Stimulated activated CD4-positive, alpha-beta T cell treated with anti-CD3 and anti-CD28 coated beads, TNF-alpha, amount 100 ng/mL, for 48 hours (primary cell): ENCODE measurements around the gene IFT20.

ENCODE experiments used
- DNase-seq, 3 donors: peaks; one replicate each; pipeline ENCODE4 v3.0.0-alpha.2; 2020; ENCODE audit warnings: low read depth in 3 of 3

Gene IFT20

DNA sequence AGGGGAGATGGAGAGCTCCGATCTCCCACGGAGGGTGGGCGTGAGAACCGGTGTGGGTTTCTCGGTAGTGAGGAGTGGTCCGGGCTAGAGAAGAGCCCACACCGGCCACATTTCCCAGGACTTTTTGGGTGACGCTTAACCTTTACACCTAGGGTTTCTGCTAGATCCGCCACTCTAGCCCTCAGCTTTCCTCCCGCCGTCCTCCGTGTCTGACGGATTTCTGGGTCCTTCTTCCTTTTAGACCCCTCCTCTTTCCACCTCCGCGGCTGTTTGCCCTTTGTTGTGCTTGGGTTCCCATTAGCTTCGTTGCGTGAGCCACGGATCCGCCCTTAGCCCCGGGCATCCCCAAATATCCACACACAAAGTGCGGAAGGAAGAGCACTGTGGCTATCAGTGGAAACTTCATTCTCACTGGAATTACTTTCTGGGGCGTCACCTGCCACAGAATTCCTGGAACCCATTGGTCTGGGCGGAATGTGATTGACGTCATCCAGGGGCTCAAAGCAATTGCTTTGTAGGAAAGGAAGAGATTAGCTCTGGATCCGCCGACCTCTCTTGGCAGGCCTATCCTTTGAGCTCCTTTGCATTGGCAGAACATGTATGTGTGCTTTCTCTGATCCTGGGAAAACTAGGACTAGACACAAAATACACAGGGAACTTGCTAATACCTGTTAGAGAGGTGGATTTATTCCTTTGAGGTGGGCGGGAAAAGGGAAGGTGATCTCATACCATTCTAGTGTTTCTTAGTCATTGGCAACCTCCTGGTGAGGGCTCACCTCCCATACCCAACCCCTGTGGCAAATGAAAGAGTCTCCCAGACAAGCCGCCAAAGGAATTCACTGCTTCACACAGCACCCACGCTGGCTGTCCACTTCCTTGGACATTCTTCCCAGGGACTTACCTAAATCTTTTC lies 943 bp upstream of the IFT20 start:
- DNase-seq = peak in 1 of 3 donors; percentile 14

DNA sequence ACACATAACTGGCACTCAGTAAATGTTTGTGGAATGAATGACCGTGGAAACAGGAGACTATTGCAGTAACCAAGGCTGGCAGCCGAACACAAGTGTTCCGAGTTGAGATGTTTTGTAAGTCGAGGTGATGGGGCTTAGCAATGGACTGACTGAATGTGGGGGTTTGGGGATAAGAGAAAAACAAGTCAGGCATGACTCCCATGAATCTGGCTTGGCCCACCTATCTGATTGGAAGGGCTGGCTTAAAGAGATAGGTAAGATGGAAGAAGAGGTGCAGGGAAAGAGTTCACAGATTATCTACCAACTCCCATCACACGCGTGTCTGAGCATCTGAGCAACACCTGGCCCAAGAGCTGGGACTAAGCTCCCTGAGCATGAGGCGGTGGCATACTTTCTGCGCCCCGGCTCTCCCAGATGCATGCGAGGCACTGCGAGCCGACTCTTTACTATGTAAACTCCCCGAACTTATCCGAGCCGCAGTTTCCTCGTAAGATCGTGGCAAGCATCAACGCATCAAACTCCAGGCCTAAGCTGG lies 539 bp downstream of the IFT20 start:
- DNase-seq = no peak

GRCh38 chr17:28334171-28334570 lies 1.1 kb downstream of the IFT20 start:
- no peak for DNase-seq

DNA sequence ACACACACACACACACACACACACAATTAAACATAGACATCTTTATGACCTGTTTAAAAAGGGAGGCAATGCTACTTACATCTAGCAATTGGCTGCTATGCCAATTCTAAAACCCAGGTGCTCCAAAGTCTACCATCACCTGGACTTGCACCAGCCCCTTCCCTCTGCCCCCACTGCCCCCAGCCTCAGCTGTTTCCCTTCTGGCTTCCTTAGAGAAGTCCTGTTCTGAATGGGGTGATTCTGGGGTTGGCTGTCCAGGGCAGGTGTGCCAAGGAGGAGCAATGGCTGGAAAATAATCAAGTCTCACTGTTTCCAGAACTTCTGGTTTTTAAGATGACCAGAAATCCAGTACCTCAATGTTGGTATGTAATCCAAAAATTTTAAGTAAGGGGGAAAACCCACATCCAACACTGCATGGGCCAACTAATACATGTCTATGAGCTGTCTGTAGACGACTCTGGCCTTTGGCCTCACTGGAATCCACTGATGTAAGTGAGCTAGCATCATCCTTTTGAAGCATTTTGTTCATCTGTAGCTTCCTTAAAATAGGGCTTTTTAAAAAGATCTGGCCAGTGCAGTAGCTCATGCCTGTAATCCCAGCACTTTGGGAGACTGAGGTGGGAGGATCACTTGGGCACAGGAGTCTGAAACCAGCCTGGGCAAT lies 2.1 kb downstream of the IFT20 start:
- DNase-seq = no peak

DNA sequence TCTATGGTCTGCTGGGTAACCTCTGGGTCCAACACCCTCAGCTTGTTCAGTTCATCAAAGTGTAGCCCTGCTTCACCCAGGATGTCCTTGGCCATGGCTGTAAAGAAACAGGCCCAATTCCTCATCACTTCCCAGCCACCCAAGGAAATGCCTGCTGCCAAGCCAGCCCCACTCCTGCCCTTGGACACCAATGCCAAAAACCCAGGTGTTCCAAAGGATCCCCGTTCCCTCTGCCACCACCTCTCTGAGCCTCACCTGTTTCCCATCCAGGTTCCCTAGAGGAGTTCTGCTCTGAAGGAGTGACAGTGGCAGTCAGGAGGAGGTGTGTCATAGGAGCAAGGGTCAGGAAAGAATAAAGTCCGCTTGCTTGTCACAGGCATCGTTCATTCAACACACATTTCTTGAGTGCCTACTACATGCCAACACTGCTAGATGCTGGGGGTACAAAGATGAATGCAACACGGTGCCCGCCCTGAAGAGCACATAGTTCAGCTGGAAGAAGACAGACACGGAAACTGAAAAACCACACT lies 3.3 kb downstream of the IFT20 start:
- no peak for DNase-seq

DNA sequence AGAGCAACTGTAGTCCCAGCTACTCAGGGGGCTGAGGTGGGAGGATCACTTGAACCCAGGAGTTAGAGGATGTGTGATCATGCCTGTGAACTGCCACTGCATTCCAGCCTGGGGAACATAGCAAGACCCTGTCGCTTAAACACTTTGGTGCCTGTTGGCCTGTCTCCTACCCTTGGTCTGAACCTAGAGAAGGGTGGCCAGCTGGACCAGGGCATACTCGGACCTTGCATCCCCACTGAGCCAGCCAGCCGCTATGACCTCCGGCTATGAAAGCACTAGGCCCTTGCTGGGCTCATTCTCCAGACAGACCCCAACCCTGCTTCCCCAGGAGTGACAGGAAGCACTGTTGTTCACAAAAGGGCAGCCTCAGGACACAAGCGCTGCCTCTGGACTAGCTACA lies 4.6 kb downstream of the IFT20 start:
- no peak for DNase-seq

DNA sequence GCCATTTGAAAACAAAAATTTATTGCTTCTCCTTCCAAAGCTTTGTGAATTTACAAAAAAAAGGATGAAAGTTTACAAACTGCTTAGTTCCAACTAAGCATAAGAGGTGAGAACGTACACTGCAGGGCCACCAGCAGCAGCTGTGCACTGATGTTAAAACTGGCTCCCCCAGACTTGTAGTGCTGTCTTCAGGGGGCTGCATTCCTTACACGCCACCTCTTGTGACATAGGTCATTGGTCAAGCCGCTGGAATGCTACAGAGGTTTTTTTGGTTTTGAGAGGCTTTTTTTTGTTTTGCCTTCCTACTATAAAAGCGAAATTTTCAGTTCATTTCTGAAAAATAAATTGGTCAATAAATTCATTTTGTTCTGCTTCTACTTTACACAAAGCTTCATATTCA lies 6.9 kb downstream of the IFT20 start:
- no peak for DNase-seq

GRCh38 chr17:28327709-28328108 lies 7.6 kb downstream of the IFT20 start:
- DNase-seq = no peak

DNA sequence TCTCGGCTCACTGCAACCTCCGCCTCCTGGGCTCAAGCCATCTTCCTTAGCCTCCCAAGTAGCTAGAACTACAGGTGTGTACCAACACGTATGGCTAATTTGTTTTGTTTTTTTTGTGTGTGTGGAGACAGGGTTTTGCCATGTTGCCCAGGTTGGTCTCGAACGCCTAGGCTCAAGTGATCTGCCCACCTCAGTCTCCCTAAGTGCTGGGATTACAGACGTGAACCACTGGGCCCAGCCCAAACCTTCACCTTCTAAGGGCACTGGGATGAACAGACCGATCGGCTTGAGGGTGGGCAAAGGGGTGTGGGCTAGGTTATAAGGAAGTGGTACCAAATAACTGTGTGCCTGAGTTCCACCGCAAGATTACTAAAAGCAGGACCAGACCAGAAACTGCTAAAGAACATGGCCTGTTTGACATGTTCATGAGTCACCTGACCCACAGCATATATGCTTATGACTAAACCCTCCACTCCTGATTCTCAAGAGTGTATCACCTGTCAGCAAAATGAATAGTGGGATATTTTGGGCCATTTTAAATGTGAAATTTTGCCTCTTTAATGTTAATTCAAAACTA lies 8.2 kb downstream of the IFT20 start:
- peak in 1 of 3 donors; percentile 16 for DNase-seq

- DNase-seq = no peak
These were observed 9.2 kb downstream of the IFT20 start for GRCh38 chr17:28326114-28326513.

DNA sequence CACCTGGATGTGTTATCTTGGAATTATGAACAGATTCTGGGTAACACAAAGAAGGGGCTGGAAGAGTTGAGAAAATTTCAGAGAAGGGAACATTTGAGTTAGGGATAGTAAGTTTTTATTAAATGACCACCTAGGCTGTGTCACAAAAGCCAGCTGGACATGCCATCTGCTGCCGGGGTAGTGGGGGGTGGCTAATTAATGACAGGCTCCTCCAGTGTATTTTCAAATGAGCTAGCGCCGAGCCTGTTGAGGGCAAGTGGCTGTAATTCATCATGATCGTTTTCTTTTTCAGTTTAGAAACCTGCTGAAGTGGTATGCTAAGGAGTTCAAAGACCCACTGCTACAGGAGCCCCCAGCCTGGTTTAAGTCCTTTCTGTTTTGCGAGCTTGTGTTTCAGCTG lies 10.1 kb downstream of the IFT20 start:
- no peak for DNase-seq

- DNase-seq = no peak
These were observed 10.5 kb downstream of the IFT20 start for GRCh38 chr17:28324781-28325180.

- no peak for DNase-seq
These were observed 11.0 kb downstream of the IFT20 start for GRCh38 chr17:28324267-28324745.

- no peak for DNase-seq
These were observed 14.8 kb downstream of the IFT20 start for GRCh38 chr17:28320215-28321061.

GRCh38 chr17:28319598-28319935 lies 15.7 kb downstream of the IFT20 start:
- DNase-seq = no peak

DNA sequence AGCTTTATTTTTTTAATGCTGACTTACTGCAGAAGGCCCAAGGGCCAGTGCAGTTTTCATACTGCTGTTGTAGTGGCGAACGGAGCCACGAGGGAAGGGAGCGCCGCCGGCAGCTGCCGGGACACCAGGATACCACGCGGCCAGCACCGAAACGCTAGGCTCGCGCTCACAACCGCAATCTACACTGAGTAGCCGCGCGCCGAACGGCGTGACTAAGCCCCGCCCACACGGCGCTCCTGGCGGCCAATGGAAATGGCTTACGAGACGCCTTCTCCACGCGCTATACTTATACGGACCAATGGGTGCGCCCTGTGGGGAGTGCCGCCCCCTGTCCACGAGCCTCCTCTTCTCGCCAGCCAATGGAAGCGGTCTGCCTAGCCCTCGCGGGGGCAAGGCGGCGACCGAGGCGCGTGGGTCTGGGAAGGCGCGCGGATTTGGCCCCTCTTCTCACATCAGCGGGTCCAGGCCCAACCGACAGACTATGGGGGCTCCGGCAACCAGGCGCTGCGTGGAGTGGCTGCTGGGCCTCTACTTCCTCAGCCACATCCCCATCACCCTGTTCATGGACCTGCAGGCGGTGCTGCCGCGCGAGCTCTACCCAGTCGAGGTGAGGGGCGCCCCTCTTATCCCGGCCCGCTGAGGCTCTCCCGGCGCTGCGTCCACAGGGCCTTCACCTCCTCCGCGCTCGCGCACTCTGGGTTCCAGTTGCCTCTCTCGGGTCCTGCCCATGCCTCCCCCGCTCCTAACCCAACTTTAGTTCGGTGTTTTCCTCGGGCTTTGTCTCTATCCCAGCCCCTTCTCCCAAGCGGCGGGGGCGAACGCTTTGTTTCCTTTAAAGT lies 16.3 kb downstream of the IFT20 start, which contains the start of gene TMEM97:
TMEM97 (plus strand) TSS at position 442 of the 839 bp plus-strand sequence; CDS start at position 482, 40 bp downstream.
- DNase-seq = peak; percentile 91 to 95 (median 93)

GRCh38 chr17:28317966-28318758 lies 17.1 kb downstream of the IFT20 start:
- DNase-seq = no peak

DNA sequence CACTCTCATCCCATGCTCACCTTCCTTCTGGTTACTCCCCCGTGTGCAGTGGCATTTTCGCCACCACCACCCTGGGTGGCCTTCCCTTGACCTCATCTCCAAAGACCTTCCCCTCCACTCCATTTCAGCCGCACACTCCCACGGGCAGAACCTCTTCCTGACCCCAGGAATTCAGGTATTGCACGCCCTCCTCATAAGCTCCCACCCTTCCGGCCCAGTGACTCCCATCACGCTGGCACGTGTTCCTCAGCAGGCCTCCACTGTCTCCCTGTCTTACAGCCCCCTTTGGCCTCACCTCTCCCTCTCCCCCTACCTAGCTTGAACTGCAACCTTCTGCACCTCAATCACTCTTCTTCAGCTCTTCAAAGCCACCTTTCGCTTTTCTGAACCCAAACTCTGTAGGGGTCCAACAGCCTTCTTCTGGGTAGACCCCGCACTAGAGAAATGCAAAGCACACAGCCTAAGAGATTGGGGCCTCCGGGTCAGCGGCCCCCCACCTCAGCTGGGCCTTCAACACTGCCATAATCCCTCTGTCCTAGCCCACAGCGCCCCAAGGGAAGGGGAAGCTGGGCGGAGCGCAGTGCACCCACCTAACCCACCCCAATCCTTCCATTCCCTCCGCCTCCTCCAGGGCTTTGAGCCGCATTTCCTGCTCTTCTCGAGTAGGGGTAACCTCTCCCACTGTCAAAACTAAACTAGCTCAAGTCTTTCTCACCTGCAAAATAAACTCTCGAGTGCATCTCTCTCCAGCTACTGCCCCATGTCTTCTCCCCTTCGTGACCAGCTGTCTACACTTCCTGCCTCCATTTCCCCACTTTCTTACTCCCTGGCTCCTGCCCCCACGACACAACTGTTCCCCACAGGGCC lies 17.9 kb downstream of the IFT20 start:
- DNase-seq = no peak
